Endothelial cell (in vitro differentiated cells): Measurements from ENCODE around the gene FAM13C. TPM values are rescaled to one million over a fixed set of nuclear protein-coding genes. Genes with fewer than 3 reads are reported as not detected.

Experiments
- DNase-seq: peaks from one replicate; pipeline ENCODE4 v3.0.0; 2021; ENCODE audit warnings: low spot score
- H3K27ac Mint-ChIP-seq: one replicate; pipeline ENCODE4 v1.8.0; 2021; ENCODE audit warnings: mixed read lengths, inconsistent platforms; ENCODE audit not compliant: unreplicated experiment
- H3K27me3 Mint-ChIP-seq: one replicate; pipeline ENCODE4 v1.8.0; 2021; ENCODE audit warnings: mild to moderate bottlenecking, moderate library complexity, mixed read lengths, inconsistent platforms; ENCODE audit not compliant: unreplicated experiment
- H3K36me3 Mint-ChIP-seq: one replicate; pipeline ENCODE4 v1.8.0; 2021; ENCODE audit warnings: mild to moderate bottlenecking, low read depth, mixed read lengths, inconsistent platforms; ENCODE audit not compliant: unreplicated experiment
- H3K4me1 Mint-ChIP-seq: one replicate; pipeline ENCODE4 v1.8.0; 2021; ENCODE audit warnings: mild to moderate bottlenecking, mixed read lengths, inconsistent platforms; ENCODE audit not compliant: unreplicated experiment
- H3K4me3 Mint-ChIP-seq: one replicate; pipeline ENCODE4 v1.8.0; 2021; ENCODE audit warnings: mild to moderate bottlenecking, mixed read lengths, inconsistent platforms; ENCODE audit not compliant: unreplicated experiment
- H3K9me3 Mint-ChIP-seq: one replicate; pipeline ENCODE4 v1.8.0; 2021; ENCODE audit warnings: mixed read lengths, inconsistent platforms; ENCODE audit not compliant: unreplicated experiment
- CTCF ChIP-seq: fragments of 200-600 bp; sonication (generic); IDR thresholded peaks from one replicate; pipeline ENCODE4 v1.5.0; 2021; ENCODE audit warnings: antibody characterized with exemption; ENCODE audit not compliant: unreplicated experiment
- total RNA-seq: library from RNA; stranded (reverse); fragmentation: NEBNext Ultra II Directional; extraction: Animal tissue kit (Norgen Biotek cat#: 25700); gene quantifications from one replicate; pipeline ENCODE4 v1.2.1, GENCODE V29; 2021; ENCODE audit not compliant: unreplicated experiment

The FAM13C gene
- total RNA-seq, 1 donor from 2014 or later = 57.9 TPM

- DNase-seq = no peak
- Mint-ChIP-seq H3K27me3 (no peaks in the 10 kb centered on the region), H3K9me3 (no peaks in the 10 kb centered on the region), H3K27ac (no peak overlapping the region), H3K4me3 (no peak overlapping the region), H3K36me3 (no peaks in the 10 kb centered on the region), H3K4me1 (peaks cover 4% of the 10 kb centered on the region)
- no peak for TF ChIP-seq CTCF
Measured at GRCh38 chr10:59290448-59290847, 71.9 kb downstream of the FAM13C start.

GRCh38 chr10:59289853-59290252 lies 72.5 kb downstream of the FAM13C start:
- peaks cover 5% of the 10 kb centered on the region for H3K4me1 Mint-ChIP-seq
- no peak for DNase-seq
- no peaks in the 10 kb centered on the region for H3K27me3 Mint-ChIP-seq
- TF ChIP-seq CTCF = no peak
- no peak overlapping the region for H3K4me3 Mint-ChIP-seq
- no peaks in the 10 kb centered on the region for H3K9me3 Mint-ChIP-seq
- no peaks in the 10 kb centered on the region for H3K36me3 Mint-ChIP-seq
- H3K27ac Mint-ChIP-seq = no peak overlapping the region

- Mint-ChIP-seq H3K36me3 (peaks cover 5% of the 10 kb centered on the region), H3K4me1 (peaks cover 18% of the 10 kb centered on the region), H3K9me3 (no peaks in the 10 kb centered on the region), H3K4me3 (no peak overlapping the region), H3K27me3 (peaks cover 2% of the 10 kb centered on the region), H3K27ac (no peak overlapping the region)
- TF ChIP-seq CTCF = no peak
- DNase-seq = no peak
Measured at GRCh38 chr10:59287587-59288255, 74.6 kb downstream of the FAM13C start.

GRCh38 chr10:59285848-59286247 lies 76.5 kb downstream of the FAM13C start:
- H3K36me3 Mint-ChIP-seq = peaks cover 5% of the 10 kb centered on the region
- DNase-seq = no peak
- H3K9me3 Mint-ChIP-seq = no peaks in the 10 kb centered on the region
- no peak overlapping the region for H3K27ac Mint-ChIP-seq
- peaks cover 2% of the 10 kb centered on the region for H3K27me3 Mint-ChIP-seq
- TF ChIP-seq CTCF = no peak
- peaks cover 17% of the 10 kb centered on the region for H3K4me1 Mint-ChIP-seq
- H3K4me3 Mint-ChIP-seq = no peak overlapping the region

GRCh38 chr10:59285073-59285472 lies 77.3 kb downstream of the FAM13C start:
- no peaks in the 10 kb centered on the region for H3K9me3 Mint-ChIP-seq
- peaks cover 2% of the 10 kb centered on the region for H3K27me3 Mint-ChIP-seq
- no peak for DNase-seq
- peaks cover 17% of the 10 kb centered on the region for H3K4me1 Mint-ChIP-seq
- TF ChIP-seq CTCF = no peak
- no peak overlapping the region for H3K4me3 Mint-ChIP-seq
- no peak overlapping the region for H3K27ac Mint-ChIP-seq
- peaks cover 5% of the 10 kb centered on the region for H3K36me3 Mint-ChIP-seq
